HG03097 (cell line): ENCODE results near the gene CTSZ.

Source experiments
- ATAC-seq: cut with Tn5 transposase; IDR thresholded peaks from one replicate; pipeline ENCODE4 v1.9.1; 2021; ENCODE audit not compliant: unreplicated experiment, low FRiP score

CTSZ gene

GRCh38 chr20:59001068-59001448 lies 6.0 kb downstream of the CTSZ start:
- ATAC-seq, result no peak

GRCh38 chr20:59000326-59000725 lies 6.7 kb downstream of the CTSZ start:
- no peak for ATAC-seq

GRCh38 chr20:58998656-58999055 lies 8.4 kb downstream of the CTSZ start:
- no peak for ATAC-seq

- no peak for ATAC-seq
Measured at GRCh38 chr20:58997141-58997770, 9.8 kb downstream of the CTSZ start.

GRCh38 chr20:58996226-58996611 lies 10.8 kb downstream of the CTSZ start:
- no peak for ATAC-seq

- ATAC-seq, result no peak
Measured at GRCh38 chr20:58995461-58996225, 11.4 kb downstream of the CTSZ start.

GRCh38 chr20:58994390-58995159 lies 12.5 kb downstream of the CTSZ start:
- ATAC-seq, result no peak

- ATAC-seq, result no peak
Measured at GRCh38 chr20:58993332-58994248, 13.5 kb downstream of the CTSZ start.

- ATAC-seq, result no peak
Measured at GRCh38 chr20:58992911-58993310, 14.1 kb downstream of the CTSZ start.

- ATAC-seq, result no peak
Measured at GRCh38 chr20:58991715-58992114, 15.3 kb downstream of the CTSZ start.

GRCh38 chr20:58990651-58991445 lies 16.2 kb downstream of the CTSZ start:
- ATAC-seq, result no peak

- no peak for ATAC-seq
Measured at GRCh38 chr20:58989196-58989595, 17.9 kb downstream of the CTSZ start.

- ATAC-seq, result no peak
Measured at GRCh38 chr20:58988565-58988882, 18.5 kb downstream of the CTSZ start.

GRCh38 chr20:58987790-58988564 lies 19.1 kb downstream of the CTSZ start:
- no peak for ATAC-seq

GRCh38 chr20:58986968-58987517 lies 20.0 kb downstream of the CTSZ start:
- no peak for ATAC-seq

GRCh38 chr20:58986286-58986967 lies 20.6 kb downstream of the CTSZ start:
- no peak for ATAC-seq

- ATAC-seq, result no peak
Measured at GRCh38 chr20:58985656-58986055, 21.4 kb downstream of the CTSZ start.

GRCh38 chr20:58984691-58985090 lies 22.4 kb downstream of the CTSZ start:
- no peak for ATAC-seq
